ENCODE data around the gene ZNF536. TPM values are rescaled to one million over a fixed set of nuclear protein-coding genes. Genes with fewer than 3 reads are reported as not detected.

Gene ZNF536
- total RNA-seq, 2 donors from 2014 or later = 0.41 to 1.5 TPM

- no peak overlapping the region for H3K27ac ChIP-seq
- ATAC-seq (ENCODE audit: insufficient number of reproducible peaks, low FRiP score, low read depth) = no peak
- no peaks in the 10 kb centered on the region for H3K36me3 ChIP-seq
- H3K9me3 ChIP-seq = no peaks in the 10 kb centered on the region
- H3K4me3 ChIP-seq = no peak overlapping the region
- DNase-seq (ENCODE audit: low spot score) = no peak
- no peak for TF ChIP-seq CTCF (IDR thresholded peaks at IDR 0.05)
- no peaks in the 10 kb centered on the region for H3K27me3 ChIP-seq (replicated peaks; ENCODE audit: insufficient read depth)
- no peaks in the 10 kb centered on the region for H3K4me1 ChIP-seq (ENCODE audit: control insufficient read depth in 1 of 2, low read depth in 2 of 2)
Measured at GRCh38 chr19:30366282-30366681, 5.9 kb upstream of the ZNF536 start.

DNA sequence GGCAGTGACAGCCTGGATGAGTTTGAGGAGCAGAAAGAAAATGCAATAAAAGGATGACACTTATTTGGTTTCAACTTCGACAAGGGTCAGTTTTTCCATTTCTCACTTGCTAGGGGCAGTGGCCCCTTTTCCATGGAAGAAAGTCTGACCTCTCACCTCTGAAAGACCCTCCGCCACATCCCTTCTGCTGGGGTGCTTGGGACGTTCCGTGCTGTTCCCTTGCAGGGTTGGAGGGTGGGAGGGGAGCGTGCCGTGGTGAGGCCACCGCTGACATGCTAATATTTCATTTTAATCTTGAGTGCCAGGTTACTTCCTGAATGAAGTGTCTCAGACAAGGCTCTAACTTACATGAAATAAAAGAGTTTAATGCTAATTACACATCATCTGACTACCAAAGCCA is 5.2 kb upstream of the ZNF536 start:
- ATAC-seq (ENCODE audit: insufficient number of reproducible peaks, low FRiP score, low read depth) (no peak), DNase-seq (ENCODE audit: low spot score) (no peak)
- Histone ChIP-seq H3K36me3 (no peaks in the 10 kb centered on the region), H3K4me3 (no peak overlapping the region), H3K27ac (no peak overlapping the region), H3K9me3 (no peaks in the 10 kb centered on the region), H3K4me1 (ENCODE audit: control insufficient read depth in 1 of 2, low read depth in 2 of 2) (no peaks in the 10 kb centered on the region), H3K27me3 (replicated peaks; ENCODE audit: insufficient read depth) (no peaks in the 10 kb centered on the region)
- TF ChIP-seq CTCF (IDR thresholded peaks at IDR 0.05) = no peak

DNA sequence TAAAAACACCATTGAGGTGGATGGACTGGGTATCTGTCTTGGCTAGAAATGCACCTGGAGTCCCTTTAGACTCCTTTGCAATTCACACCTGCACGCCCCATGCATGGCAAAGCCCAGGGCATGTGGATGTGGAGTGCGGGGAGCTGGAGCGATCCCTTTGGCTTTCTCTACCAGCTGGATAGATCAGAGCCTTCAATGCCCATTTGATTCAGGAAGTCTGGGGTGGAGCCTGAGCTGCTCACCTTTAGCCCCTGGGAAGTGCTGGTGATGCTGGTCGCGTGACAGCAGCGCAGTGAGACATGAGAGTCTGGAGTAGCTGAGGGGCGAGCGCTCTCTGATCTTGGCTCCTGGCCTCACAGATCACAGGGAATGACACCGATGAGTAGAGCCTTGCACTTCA is 4.8 kb upstream of the ZNF536 start:
- H3K4me1 ChIP-seq (ENCODE audit: control insufficient read depth in 1 of 2, low read depth in 2 of 2) = no peaks in the 10 kb centered on the region
- H3K36me3 ChIP-seq = no peaks in the 10 kb centered on the region
- no peak for ATAC-seq (ENCODE audit: insufficient number of reproducible peaks, low FRiP score, low read depth)
- H3K27me3 ChIP-seq (replicated peaks; ENCODE audit: insufficient read depth) = no peaks in the 10 kb centered on the region
- H3K9me3 ChIP-seq = no peaks in the 10 kb centered on the region
- H3K27ac ChIP-seq = no peak overlapping the region
- TF ChIP-seq CTCF (IDR thresholded peaks at IDR 0.05) = no peak
- no peak overlapping the region for H3K4me3 ChIP-seq
- no peak for DNase-seq (ENCODE audit: low spot score)

GRCh38 chr19:30369833-30370232 is 2.4 kb upstream of the ZNF536 start:
- DNase-seq (ENCODE audit: low spot score) = no peak
- no peak for ATAC-seq (ENCODE audit: insufficient number of reproducible peaks, low FRiP score, low read depth)
- H3K4me1 ChIP-seq (ENCODE audit: control insufficient read depth in 1 of 2, low read depth in 2 of 2) = no peaks in the 10 kb centered on the region
- H3K27ac ChIP-seq = no peak overlapping the region
- H3K27me3 ChIP-seq (replicated peaks; ENCODE audit: insufficient read depth) = no peaks in the 10 kb centered on the region
- no peaks in the 10 kb centered on the region for H3K9me3 ChIP-seq
- H3K36me3 ChIP-seq = no peaks in the 10 kb centered on the region
- H3K4me3 ChIP-seq = no peak overlapping the region
- TF ChIP-seq CTCF (IDR thresholded peaks at IDR 0.05) = no peak

DNA sequence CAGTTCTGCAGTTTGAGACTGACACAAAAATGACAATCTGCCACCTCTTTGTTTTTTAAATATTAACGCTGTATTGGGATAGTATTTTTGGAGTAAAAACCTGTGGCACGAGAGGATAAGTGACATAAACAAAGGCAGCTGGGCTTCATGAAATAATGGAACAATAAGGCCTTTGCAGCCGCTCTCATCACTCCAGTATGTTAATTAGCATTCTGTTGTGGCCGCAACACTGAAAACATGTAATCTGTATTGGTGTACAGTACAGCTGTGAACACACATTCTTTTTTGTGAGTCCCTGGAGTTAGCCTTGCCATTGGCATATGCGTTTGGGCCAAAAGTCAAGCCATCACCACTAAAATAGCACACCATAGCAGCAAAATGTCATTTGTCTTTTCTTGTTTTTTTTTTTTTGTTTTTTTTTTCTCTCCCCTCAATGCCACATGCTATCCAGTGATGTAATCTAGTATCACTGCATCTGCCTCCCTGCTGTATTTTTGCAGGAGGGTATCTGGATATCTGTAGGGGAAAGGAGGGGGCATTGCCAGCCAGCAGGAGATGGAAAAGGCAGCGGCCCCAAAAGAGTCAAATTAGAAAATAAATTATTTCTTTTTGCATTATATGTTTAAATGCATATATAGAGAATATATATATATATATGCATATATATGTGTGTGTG is 885 bp upstream of the ZNF536 start:
- Histone ChIP-seq H3K27me3 (replicated peaks; ENCODE audit: insufficient read depth) (no peaks in the 10 kb centered on the region), H3K36me3 (no peaks in the 10 kb centered on the region), H3K27ac (no peak overlapping the region), H3K9me3 (no peaks in the 10 kb centered on the region), H3K4me1 (ENCODE audit: control insufficient read depth in 1 of 2, low read depth in 2 of 2) (no peaks in the 10 kb centered on the region), H3K4me3 (no peak overlapping the region)
- no peak for TF ChIP-seq CTCF (IDR thresholded peaks at IDR 0.05)
- no peak for ATAC-seq (ENCODE audit: insufficient number of reproducible peaks, low FRiP score, low read depth)
- DNase-seq (ENCODE audit: low spot score) = no peak

All from thoracic aorta (tissue), 2 donors.